ENCODE results near the gene ANKRD52.
A peak's percentile ranks its signal among the peaks of the same experiment; 100 is the strongest.
"Not testable (repeated sequence)": the region's sequence is repeated elsewhere in the genome, so short reads cannot be mapped to it uniquely, and the experiment has no call there.

Gene ANKRD52

DNA sequence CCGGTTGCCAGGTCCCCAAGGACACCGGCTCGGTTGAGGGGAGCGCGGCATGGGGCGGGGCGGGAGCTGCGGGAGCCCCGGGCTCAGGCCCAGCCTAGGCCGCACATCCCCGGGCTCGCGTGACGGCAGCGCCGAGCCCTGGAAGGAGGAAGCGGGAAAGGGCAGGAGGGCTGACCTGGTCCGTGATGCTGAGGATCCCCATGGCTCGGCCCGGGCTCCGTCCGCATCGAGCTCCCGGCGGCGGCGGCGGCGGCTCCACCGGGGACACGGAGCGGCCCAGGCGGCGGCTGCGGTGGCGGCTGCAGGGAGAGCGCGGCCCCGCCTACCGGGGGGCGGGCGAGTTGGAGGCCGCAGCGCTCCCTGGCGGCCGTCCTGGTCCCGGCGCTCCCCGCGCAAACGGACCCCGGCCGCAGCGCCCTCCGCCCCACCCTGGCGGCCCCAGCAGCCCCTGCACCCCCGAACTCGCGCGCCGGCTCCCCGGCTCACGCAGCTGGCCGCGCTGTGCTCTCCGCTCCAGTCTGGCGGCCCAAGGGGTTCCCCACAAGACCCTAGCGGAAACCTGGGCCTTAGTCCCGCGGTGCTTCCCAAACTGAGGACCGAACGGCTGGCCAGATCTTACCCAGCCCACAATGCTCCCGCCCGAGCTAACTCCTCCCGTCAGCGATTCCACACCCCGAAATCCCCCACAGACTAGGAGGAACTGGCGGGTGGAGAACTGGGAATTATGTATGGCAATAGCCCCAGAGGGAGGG, at the start of gene ANKRD52:
ANKRD52 (minus strand) TSS at position 317 of the 752 bp plus-strand sequence; CDS start at position 202, 115 bp downstream.
- ATAC-seq = peak; percentile 95 to 97

DNA sequence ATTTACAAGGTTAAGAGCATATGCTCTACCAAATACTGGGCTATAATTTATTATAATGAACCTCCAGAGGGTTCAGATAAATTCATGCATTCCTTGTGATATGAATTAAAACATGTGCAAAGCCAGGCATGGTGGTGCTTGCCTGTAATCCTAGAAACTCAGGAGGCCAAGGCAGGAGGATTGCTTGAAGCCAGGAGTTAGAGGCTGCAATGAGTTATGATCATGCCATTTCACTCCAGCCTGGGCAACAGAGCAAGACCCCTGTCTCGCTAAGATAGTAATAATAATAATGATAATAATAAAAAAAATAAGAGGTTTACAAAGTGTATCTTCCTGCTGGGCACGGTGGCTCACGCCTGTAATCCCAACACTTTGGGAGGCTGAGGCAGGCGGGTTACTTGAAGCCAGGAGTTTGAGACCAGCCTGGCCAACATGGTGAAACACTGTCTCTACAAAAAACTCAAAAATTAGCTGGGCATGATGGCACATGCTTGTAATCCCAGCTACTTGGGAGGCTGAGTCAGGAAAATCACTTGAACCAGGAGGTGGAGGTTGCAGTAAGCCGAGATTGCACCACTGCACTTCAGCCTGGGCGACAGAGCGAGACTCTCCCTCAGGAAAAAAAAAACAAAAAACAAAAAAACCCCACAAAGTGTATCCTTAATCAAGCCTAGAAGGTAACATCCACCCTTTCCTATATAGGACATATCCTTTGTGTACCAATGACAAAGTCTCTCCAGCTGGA, 49.2 kb upstream of the ANKRD52 start:
- ATAC-seq = no peak

GRCh38 chr12:56304872-56305590, 46.8 kb upstream of the ANKRD52 start:
- no peak for ATAC-seq

DNA sequence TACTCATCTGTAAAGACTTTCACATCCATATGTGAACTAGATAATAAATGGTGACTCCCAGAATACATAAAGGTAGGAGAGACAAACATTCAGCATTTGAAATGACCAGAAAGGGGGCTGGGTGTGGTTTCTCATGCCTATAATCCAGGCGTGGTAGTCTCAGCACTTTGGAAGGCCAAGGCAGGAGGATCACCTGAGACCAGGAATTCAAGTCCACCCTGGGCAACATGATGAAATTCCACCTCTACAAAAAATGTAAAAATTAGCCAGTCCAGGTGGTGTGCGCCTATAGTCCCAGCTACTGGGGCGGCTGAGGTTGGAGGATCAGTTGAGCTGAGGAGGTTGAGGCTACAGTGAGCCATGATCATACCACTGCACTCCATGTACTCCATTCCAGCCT, 46.1 kb upstream of the ANKRD52 start:
- ATAC-seq = no peak

DNA sequence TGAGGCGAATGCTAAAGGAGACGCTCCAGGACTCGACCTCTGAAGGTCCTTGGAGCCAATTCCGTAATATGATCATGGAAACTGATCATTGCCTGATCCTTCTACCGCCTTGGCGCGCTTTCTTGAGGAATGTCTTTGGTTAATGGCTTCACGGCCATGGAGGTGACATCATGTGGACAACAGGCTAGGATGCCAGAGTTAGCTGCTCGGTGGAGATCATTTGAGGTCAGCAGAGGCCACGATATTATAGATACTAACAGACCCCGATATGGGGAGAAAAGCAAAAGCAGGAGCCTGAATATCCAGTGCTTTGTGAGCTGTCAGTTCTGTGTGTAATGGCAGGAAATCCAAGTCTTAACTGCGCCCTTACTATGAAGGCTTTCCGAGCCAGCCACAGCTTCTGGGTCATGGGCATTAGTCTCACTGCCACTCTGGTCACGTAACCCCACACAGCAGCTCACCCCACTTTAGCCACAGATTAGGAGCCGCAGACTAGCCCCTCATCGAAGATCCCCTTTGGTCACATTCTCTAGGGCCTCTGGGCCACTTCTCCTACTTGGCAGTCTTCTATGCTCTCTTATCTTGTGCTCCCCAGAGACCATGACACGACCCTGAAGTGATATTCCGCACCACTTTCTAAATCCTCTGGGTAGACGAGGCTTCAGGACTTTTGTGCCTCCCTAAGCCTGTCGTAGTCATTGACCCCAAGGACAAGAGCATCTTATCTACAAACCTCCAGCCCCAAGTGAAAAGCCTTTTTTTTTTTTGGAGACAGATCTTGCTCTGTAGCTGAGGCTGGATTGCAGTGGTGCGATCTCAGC, 42.7 kb upstream of the ANKRD52 start:
- ATAC-seq = no peak

GRCh38 chr12:56299853-56300643, 41.9 kb upstream of the ANKRD52 start, which contains the start of gene CS:
Gene CS (minus strand): TSS chr12:56300330. CDS start chr12:56300201, 129 bp downstream.
- peak; percentile 96 for ATAC-seq

DNA sequence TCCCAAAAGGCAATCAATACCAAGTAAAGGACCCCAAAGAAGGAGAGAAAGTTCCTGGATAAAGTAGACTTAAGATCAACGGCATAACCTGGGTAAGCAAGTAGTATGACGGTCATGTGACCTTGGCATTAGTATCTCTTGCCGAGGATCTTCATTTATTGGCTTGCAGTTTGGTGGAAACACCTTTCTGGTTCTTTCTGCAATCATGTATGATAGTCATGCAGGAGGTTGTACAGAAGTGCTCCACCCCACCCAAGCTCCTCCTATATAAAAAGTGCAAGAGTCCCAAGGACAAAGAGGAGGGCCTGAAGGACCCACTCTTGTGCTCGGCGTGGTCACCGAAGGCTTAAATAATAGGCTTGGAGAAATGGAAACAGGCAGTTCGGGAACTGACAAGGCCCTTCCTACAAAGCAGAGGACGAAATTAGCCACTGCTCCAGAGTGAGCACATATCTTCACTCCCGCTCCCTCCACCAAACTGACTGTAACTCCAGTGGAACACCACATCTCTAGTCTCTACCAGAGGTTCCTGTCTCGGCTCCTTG, 41.2 kb upstream of the ANKRD52 start:
- peak; percentile 11 to 14 for ATAC-seq

DNA sequence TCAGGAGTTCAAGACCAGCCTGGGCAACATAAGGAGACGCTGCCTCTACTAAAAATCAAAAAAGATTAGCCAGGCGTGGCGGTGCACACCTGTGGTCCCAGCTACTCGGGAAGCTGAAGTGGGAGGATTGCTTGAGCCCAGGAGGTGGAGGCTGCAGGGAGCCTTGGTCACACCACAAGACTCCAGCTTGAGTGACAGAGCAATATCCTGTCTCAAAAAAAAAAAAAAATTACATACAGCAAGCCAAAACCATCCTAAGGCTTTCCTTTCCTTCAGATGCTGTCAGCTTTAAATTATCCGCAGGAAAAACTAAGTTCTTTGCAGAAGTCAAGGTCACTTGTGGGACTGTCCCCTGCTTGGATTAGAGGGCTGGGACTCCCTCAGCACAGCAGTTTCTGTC, 40.6 kb upstream of the ANKRD52 start:
- ATAC-seq = no peak

DNA sequence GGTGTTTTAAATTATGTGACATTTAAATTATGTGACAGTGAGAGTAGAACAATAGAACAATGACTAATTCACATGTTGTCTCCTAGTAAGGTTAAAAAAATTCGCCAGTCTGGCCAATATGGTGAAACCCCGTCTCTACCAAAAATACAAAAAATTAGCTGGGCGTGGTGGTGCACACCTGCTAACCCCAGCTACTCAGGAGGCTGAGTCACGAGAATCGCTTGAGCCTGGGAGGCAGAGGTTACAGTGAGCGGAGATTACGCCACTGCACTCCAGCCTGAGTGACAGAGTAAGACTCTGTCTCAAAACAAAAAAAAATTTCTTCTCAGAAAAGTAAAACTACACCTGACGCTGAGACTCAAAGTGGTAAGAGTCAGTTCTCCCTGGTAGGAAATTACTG, 39.2 kb upstream of the ANKRD52 start:
- no peak for ATAC-seq

DNA sequence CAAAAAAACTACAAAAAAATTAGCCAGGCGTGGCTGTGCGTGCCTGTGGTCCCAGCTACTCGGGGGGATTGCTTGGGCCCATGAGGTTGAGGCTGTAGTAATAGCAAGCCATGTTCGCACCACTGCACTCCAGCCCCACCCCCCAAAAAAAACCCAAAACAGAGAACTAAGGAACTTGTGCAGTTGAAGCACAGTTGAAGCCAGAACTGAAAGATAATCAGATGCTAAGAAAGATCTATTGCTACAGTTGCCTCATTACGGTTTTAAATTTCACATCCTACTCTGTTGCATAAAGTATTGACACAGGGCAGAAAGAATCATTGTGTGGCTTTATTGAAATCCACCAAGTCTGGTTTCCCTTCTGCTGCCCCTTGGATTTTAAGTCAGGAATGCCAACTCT, 38.1 kb upstream of the ANKRD52 start:
- ATAC-seq = no peak

DNA sequence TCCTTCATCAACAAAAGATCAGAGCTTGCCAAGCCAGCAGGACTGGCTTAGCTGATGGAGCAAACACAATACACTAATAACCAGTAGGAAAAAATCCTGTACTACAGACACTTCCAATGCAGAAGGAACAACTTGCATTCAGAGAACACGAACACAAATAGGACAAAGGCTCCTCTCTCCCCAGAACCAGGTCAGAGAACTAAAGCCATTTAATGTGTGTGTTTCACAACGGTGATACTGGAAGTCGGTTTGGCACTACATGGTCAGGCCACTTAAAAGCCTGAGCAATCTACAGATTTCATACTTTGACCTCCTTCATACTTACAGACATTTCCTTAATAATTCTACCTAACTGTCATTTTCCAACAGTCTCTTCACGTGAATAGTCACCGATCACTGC, 35.6 kb upstream of the ANKRD52 start:
- ATAC-seq = no peak

GRCh38 chr12:56288705-56289387, 30.7 kb upstream of the ANKRD52 start:
- ATAC-seq = no peak

- ATAC-seq = no peak
Measured at GRCh38 chr12:56286044-56286830, 28.1 kb upstream of the ANKRD52 start.

DNA sequence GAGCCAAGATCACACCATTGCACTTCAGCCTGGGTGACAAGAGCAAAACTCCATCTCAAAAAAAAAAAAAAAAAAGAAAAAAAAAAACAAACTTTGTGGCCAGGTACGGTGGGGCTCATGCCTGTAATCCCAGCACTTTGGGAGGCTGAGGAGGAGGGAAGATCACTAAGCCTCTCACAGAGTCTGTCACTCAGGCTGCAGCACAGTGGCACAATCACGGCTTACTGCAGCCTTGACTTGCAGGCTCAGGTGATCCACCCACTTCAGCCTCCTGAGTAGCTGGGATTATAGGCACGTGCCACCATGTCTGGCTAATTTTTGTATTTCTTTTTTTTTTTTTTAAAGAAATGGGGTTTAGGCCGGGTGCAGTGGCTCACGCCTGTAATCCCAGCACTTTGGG, 26.1 kb upstream of the ANKRD52 start:
- not testable (repeated sequence) for ATAC-seq

DNA sequence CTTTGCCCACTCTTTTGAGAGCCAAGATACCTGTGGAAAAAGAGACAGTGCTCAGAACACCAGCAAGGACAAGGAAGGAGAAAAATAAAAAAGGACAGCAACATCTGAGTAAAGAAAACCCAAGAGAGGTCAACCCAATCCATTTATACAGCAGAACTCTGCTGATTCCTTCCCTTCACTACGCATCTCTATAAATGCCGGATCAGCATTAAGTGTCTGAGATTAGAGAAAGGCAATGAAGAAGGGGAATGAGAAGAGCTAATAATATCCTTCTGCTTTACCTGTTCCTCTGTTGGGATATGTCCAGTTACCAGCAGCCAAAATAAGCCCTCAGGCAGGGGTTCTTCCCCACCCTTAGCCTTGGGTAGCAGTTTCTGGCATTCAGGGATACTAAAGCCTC, 24.4 kb upstream of the ANKRD52 start:
- ATAC-seq = no peak

DNA sequence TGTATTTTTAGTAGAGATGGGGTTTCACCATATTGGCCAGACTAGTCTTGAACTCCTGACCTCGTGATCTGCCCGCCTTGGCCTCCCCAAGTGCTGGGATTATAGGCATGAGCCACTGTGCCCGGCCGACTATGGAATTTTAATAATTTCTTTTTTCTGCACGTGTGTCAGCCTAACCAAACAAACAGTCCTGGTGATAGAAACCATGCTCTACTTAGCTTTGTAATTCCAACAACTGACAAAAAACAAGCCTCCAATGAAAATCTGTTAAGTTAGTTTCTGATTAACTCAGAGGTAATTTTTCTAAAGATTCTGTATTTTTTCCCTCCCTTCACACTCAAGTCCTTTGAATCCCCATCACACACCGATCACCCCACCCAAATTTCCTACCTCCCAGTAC, 23.8 kb upstream of the ANKRD52 start:
- no peak for ATAC-seq

- ATAC-seq = no peak
Measured at GRCh38 chr12:56280849-56281248, 22.7 kb upstream of the ANKRD52 start.

GRCh38 chr12:56278905-56279304, 20.7 kb upstream of the ANKRD52 start:
- no peak for ATAC-seq

DNA sequence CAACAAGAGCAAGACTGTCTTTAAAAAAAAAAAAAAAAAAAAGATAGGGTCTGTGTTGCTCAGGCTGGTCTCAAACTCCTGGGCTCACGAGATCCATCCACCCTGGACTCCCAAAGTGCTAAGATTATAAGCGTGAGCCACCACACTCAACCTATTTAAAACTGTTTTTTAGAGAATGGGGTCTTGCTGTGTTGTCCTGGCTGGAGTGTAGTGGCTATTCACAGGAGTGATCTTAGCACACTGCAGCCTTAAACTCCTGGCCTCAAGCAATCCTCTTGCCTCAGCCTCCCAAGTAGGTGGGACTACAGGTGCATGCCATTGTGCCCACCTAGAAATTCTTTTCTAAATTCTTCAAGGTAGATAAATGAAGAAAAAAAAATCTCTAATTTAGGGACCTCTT, 16.1 kb upstream of the ANKRD52 start:
- no peak for ATAC-seq

GRCh38 chr12:56272468-56272867, 14.3 kb upstream of the ANKRD52 start:
- not testable (repeated sequence) for ATAC-seq
